ENCODE data around the gene DAPK1. TPM values are rescaled to one million over a fixed set of nuclear protein-coding genes. Genes with fewer than 3 reads are reported as not detected.

Gene DAPK1
- total RNA-seq, 1 experiment from 2014 or later = 133 TPM

GRCh38 chr9:87698069-87698809 is 200.6 kb downstream of the DAPK1 start:
- Mint-ChIP-seq H3K36me3 (ENCODE audit: insufficient read depth, unreplicated experiment) (peaks cover 33% of the 10 kb centered on the region), H3K27ac (ENCODE audit: unreplicated experiment) (no peak overlapping the region), H3K4me3 (ENCODE audit: low read depth, unreplicated experiment) (no peak overlapping the region), H3K4me1 (ENCODE audit: low read depth, unreplicated experiment) (no peaks in the 10 kb centered on the region), H3K9me3 (ENCODE audit: low read depth, unreplicated experiment) (no peaks in the 10 kb centered on the region), H3K27me3 (ENCODE audit: unreplicated experiment) (no peaks in the 10 kb centered on the region)
- DNase-seq = no peak
- BruUV-seq (replicated peaks) = no TSS peak
- CTCF ChIA-PET = no interaction called here
- TF ChIP-seq CTCF (IDR thresholded peaks at IDR 0.05; ENCODE audit: unreplicated experiment) = no peak
- intact Hi-C loops (cut with micrococcal nuclease; ENCODE audit: unreplicated experiment) = no loop called here

- H3K36me3 Mint-ChIP-seq (ENCODE audit: insufficient read depth, unreplicated experiment) = peaks cover 39% of the 10 kb centered on the region
- CTCF ChIA-PET = no interaction called here
Observed at GRCh38 chr9:87699835-87700234, 202.2 kb downstream of the DAPK1 start.

GRCh38 chr9:87701491-87701890 is 203.8 kb downstream of the DAPK1 start:
- no peak overlapping the region for H3K27ac Mint-ChIP-seq (ENCODE audit: unreplicated experiment)
- TF ChIP-seq CTCF (IDR thresholded peaks at IDR 0.05; ENCODE audit: unreplicated experiment) = no peak
- H3K4me1 Mint-ChIP-seq (ENCODE audit: low read depth, unreplicated experiment) = no peaks in the 10 kb centered on the region

More at GRCh38 chr9:87699835-87700234, 202.2 kb downstream of the DAPK1 start:
- Mint-ChIP-seq H3K27me3 (ENCODE audit: unreplicated experiment) (no peaks in the 10 kb centered on the region), H3K4me1 (ENCODE audit: low read depth, unreplicated experiment) (no peaks in the 10 kb centered on the region), H3K4me3 (ENCODE audit: low read depth, unreplicated experiment) (no peak overlapping the region), H3K27ac (ENCODE audit: unreplicated experiment) (no peak overlapping the region), H3K9me3 (ENCODE audit: low read depth, unreplicated experiment) (no peaks in the 10 kb centered on the region)
- intact Hi-C loops (cut with micrococcal nuclease; ENCODE audit: unreplicated experiment) = no loop called here
- no peak for TF ChIP-seq CTCF (IDR thresholded peaks at IDR 0.05; ENCODE audit: unreplicated experiment)
- no peak for DNase-seq
- no TSS peak for BruUV-seq (replicated peaks)

GRCh38 chr9:87701931-87702421 is 204.3 kb downstream of the DAPK1 start:
- H3K27me3 Mint-ChIP-seq (ENCODE audit: unreplicated experiment) = no peaks in the 10 kb centered on the region
- TF ChIP-seq CTCF (IDR thresholded peaks at IDR 0.05; ENCODE audit: unreplicated experiment) = no peak
- H3K27ac Mint-ChIP-seq (ENCODE audit: unreplicated experiment) = no peak overlapping the region
- CTCF ChIA-PET = no interaction called here
- no TSS peak for BruUV-seq (replicated peaks)
- no peak for DNase-seq
- H3K9me3 Mint-ChIP-seq (ENCODE audit: low read depth, unreplicated experiment) = no peaks in the 10 kb centered on the region
- intact Hi-C loops (cut with micrococcal nuclease; ENCODE audit: unreplicated experiment) = no loop called here
- H3K4me1 Mint-ChIP-seq (ENCODE audit: low read depth, unreplicated experiment) = no peaks in the 10 kb centered on the region
- H3K4me3 Mint-ChIP-seq (ENCODE audit: low read depth, unreplicated experiment) = no peak overlapping the region
- H3K36me3 Mint-ChIP-seq (ENCODE audit: insufficient read depth, unreplicated experiment) = peaks cover 38% of the 10 kb centered on the region

More at GRCh38 chr9:87701491-87701890, 203.8 kb downstream of the DAPK1 start:
- H3K36me3 Mint-ChIP-seq (ENCODE audit: insufficient read depth, unreplicated experiment) = peaks cover 42% of the 10 kb centered on the region
- no peaks in the 10 kb centered on the region for H3K9me3 Mint-ChIP-seq (ENCODE audit: low read depth, unreplicated experiment)
- no peak overlapping the region for H3K4me3 Mint-ChIP-seq (ENCODE audit: low read depth, unreplicated experiment)
- no peak for DNase-seq
- no TSS peak for BruUV-seq (replicated peaks)
- intact Hi-C loops (cut with micrococcal nuclease; ENCODE audit: unreplicated experiment) = no loop called here
- CTCF ChIA-PET = no interaction called here
- H3K27me3 Mint-ChIP-seq (ENCODE audit: unreplicated experiment) = no peaks in the 10 kb centered on the region

All from Calu3 (cell line).